CD14-positive monocyte (primary cell): ENCODE measurements around the gene DDX5. TPM values are rescaled to one million over a fixed set of nuclear protein-coding genes. Genes with fewer than 3 reads are reported as not detected.

Experiments
- DNase-seq, 3 donors: peaks; one replicate each; pipeline ENCODE4 v3.0.0-alpha.2; 2011 to 2022
- H2AFZ ChIP-seq: 2 replicates; pipeline ENCODE4 v1.6.0; 2012; ENCODE audit warnings: mild to moderate bottlenecking, low read depth, low read length, inconsistent platforms; ENCODE audit not compliant: insufficient read depth, poor library complexity, severe bottlenecking
- H3K27ac ChIP-seq, 2 donors: 1 replicate in 1 of 2; 2 replicates in 1 of 2; pipeline ENCODE4 v1.5.1; 2012 to 2013; ENCODE audit warnings: low read length in 2 of 2, control low read depth in 1 of 2, inconsistent platforms in 1 of 2, low read depth in 1 of 2, mild to moderate bottlenecking in 1 of 2
- H3K27me3 ChIP-seq, 2 donors: one replicate each; pipeline versions ENCODE4 v1.6.0 to v1.6.1; 2011 to 2013; ENCODE audit warnings: low read length in 2 of 2; ENCODE audit not compliant: control insufficient read depth in 2 of 2, insufficient read depth in 2 of 2
- H3K36me3 ChIP-seq, 2 donors: replicated peaks in 1 of 2; 1 replicate in 1 of 2; 2 replicates in 1 of 2; pipeline versions ENCODE4 v1.5.1 to v1.6.1; 2012 to 2013; ENCODE audit warnings: low read length in 2 of 2, control low read depth in 1 of 2, inconsistent platforms in 1 of 2, mild to moderate bottlenecking in 1 of 2; ENCODE audit not compliant: insufficient read depth in 2 of 2, control insufficient read depth in 1 of 2
- H3K4me1 ChIP-seq, 2 donors: 1 replicate in 1 of 2; 2 replicates in 1 of 2; pipeline versions ENCODE4 v1.5.1 to v1.6.1; 2012 to 2013; ENCODE audit warnings: low read length in 2 of 2, control low read depth in 1 of 2, inconsistent platforms in 1 of 2, mild to moderate bottlenecking in 1 of 2, moderate library complexity in 1 of 2; ENCODE audit not compliant: insufficient read depth in 2 of 2, control insufficient read depth in 1 of 2
- H3K4me2 ChIP-seq: replicated peaks from 2 replicates; pipeline ENCODE3; 2012; ENCODE audit warnings: low read length, moderate library complexity, mild to moderate bottlenecking; ENCODE audit not compliant: poor library complexity, severe bottlenecking; ENCODE audit errors: extremely low read depth
- H3K4me3 ChIP-seq, 3 experiments: fragments of 200-600 bp in 1 of 3; sonication (generic) in 1 of 3; replicated peaks in 1 of 3; 1 replicate in 2 of 3; 2 replicates in 1 of 3; pipeline ENCODE4 v1.5.1; 2011 to 2013; ENCODE audit warnings: low read length in 3 of 3, mild to moderate bottlenecking in 3 of 3, control low read depth in 2 of 3, low read depth in 2 of 3, inconsistent platforms in 1 of 3, moderate library complexity in 1 of 3
- H3K79me2 ChIP-seq: 2 replicates; pipeline ENCODE4 v1.6.0; 2012; ENCODE audit warnings: mild to moderate bottlenecking, control low read depth, inconsistent platforms, low read length, moderate library complexity; ENCODE audit not compliant: insufficient read depth
- H3K9ac ChIP-seq: 2 replicates; pipeline ENCODE4 v1.6.0; 2017; ENCODE audit warnings: low read length, mild to moderate bottlenecking; ENCODE audit not compliant: insufficient read depth, poor library complexity, severe bottlenecking
- H3K9me3 ChIP-seq, 2 donors: replicated peaks in 1 of 2; 1 replicate in 1 of 2; 2 replicates in 1 of 2; pipeline versions ENCODE4 v1.5.1 to v1.6.1; 2012 to 2013; ENCODE audit warnings: low read length in 2 of 2, control low read depth in 1 of 2; ENCODE audit not compliant: control insufficient read depth in 1 of 2, insufficient read depth in 1 of 2
- H4K20me1 ChIP-seq: 2 replicates; pipeline ENCODE4 v1.6.0; 2012; ENCODE audit warnings: mild to moderate bottlenecking, low read length, control low read depth, moderate library complexity; ENCODE audit not compliant: insufficient read depth
- H3K27ac Mint-ChIP-seq, 7 donors: one replicate each; pipeline ENCODE4 v1.8.0; 2020; ENCODE audit warnings: mild to moderate bottlenecking in 7 of 7, mixed read lengths in 7 of 7, moderate library complexity in 6 of 7, inconsistent platforms in 2 of 7
- H3K27me3 Mint-ChIP-seq, 3 donors: one replicate each; pipeline ENCODE4 v1.8.0; 2021 to 2022; ENCODE audit warnings: low read depth in 3 of 3, mild to moderate bottlenecking in 3 of 3, mixed read lengths in 3 of 3, moderate library complexity in 3 of 3, inconsistent platforms in 1 of 3
- H3K36me3 Mint-ChIP-seq, 2 donors: one replicate each; pipeline ENCODE4 v1.8.0; 2020; ENCODE audit warnings: mixed read lengths in 2 of 2, inconsistent platforms in 1 of 2, mild to moderate bottlenecking in 1 of 2
- H3K4me1 Mint-ChIP-seq: one replicate; pipeline ENCODE4 v1.8.0; 2020; ENCODE audit warnings: mild to moderate bottlenecking, mixed read lengths
- H3K4me3 Mint-ChIP-seq, 2 donors: one replicate each; pipeline ENCODE4 v1.8.0; 2020; ENCODE audit warnings: mild to moderate bottlenecking in 2 of 2, mixed read lengths in 2 of 2, moderate library complexity in 1 of 2
- H3K9me3 Mint-ChIP-seq, 7 donors: one replicate each; pipeline ENCODE4 v1.8.0; 2020 to 2022; ENCODE audit warnings: mixed read lengths in 7 of 7, mild to moderate bottlenecking in 6 of 7, moderate library complexity in 6 of 7, inconsistent platforms in 2 of 7
- WGBS: methylation state at CpG from one replicate; pipeline ENCODE4 v1.1.5; 2013; ENCODE audit warnings: missing lambda C conversion rate; ENCODE audit not compliant: insufficient coverage; 5-methylcytosine and 5-hydroxymethylcytosine counted together
- intact Hi-C, 2 donors: fragments of 100-400 bp; cut with micrococcal nuclease; formaldehyde crosslinking; loops; one replicate each; pipeline versions ENCODE4 v1.15.0 to v1.15.1; 2023
- polyA plus RNA-seq, 3 donors: library from polyadenylated mRNA; depleted of rRNA in 1 of 3; unstranded in 2 of 3; stranded (reverse) in 1 of 3; fragments of 300-500 nt in 2 of 3; fragments of >200 nt in 1 of 3; fragmentation: Illumina TruSeq in 2 of 3; gene quantifications; 1 replicate in 2 of 3; 2 replicates in 1 of 3; pipeline ENCODE4 v1.2.3, GENCODE V29; 2012 to 2021
- TF ChIP-seq, protein P1 (sequence below): fragments of 200-600 bp; IDR thresholded peaks from one replicate; pipeline ENCODE4 v1.8.0; 2022; ENCODE audit warnings: antibody characterized with exemption, mild to moderate bottlenecking

Gene DDX5
- polyA plus RNA-seq, 3 donors, result 642 to 2,061 (median 777) TPM

DNA sequence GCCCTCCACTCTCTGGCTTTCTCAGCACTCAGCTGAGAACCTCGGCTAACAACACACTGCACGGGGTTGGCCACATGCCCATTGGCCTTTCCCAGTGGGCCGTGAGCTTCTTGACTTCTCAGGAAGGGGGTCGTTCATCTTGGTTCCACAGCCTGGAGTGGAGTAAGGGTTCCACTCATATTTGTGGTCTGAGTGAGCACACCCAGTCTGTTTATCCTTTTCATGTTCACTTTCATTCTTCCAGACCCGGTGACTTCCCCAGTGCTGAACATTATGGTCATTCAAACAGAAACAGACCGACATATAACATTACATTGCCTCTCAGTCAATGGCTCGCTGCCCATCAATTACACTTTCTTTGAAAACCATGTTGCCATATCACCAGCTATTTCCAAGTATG is 48.9 kb downstream of the DDX5 start:
- TF ChIP-seq, protein P1, sequence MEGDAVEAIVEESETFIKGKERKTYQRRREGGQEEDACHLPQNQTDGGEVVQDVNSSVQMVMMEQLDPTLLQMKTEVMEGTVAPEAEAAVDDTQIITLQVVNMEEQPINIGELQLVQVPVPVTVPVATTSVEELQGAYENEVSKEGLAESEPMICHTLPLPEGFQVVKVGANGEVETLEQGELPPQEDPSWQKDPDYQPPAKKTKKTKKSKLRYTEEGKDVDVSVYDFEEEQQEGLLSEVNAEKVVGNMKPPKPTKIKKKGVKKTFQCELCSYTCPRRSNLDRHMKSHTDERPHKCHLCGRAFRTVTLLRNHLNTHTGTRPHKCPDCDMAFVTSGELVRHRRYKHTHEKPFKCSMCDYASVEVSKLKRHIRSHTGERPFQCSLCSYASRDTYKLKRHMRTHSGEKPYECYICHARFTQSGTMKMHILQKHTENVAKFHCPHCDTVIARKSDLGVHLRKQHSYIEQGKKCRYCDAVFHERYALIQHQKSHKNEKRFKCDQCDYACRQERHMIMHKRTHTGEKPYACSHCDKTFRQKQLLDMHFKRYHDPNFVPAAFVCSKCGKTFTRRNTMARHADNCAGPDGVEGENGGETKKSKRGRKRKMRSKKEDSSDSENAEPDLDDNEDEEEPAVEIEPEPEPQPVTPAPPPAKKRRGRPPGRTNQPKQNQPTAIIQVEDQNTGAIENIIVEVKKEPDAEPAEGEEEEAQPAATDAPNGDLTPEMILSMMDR, result no peak
- DNase-seq, result no peak
- no peak overlapping the region for H3K4me2 ChIP-seq
- H4K20me1 ChIP-seq, result no peaks in the 10 kb centered on the region
- no peak overlapping the region for H3K9ac ChIP-seq
- WGBS, result 75% methylated on average over 2 of the region's 7 CpGs
- H3K27me3 ChIP-seq, result no peaks in the 10 kb centered on the region
- H3K27ac Mint-ChIP-seq, result peak overlapping the region; percentile 36 to 93 (median 82)
- H2AFZ ChIP-seq, result no peak overlapping the region
- H3K27ac ChIP-seq, result peak overlapping the region; percentile 63 to 80
- intact Hi-C loops, result loop anchor here (5.0 kb wide), 1 partner anchor 35 kb away; no protein-coding TSS in a partner anchor
- peaks cover 53% of the 10 kb centered on the region for H3K4me1 Mint-ChIP-seq
- no peak overlapping the region for H3K4me3 ChIP-seq
- H3K36me3 Mint-ChIP-seq, result peaks cover 59 to 77% of the 10 kb centered on the region in 2 donors
- no peaks in the 10 kb centered on the region for H3K9me3 ChIP-seq
- H3K27me3 Mint-ChIP-seq, result no peaks in the 10 kb centered on the region
- peaks cover 72% of the 10 kb centered on the region for H3K79me2 ChIP-seq
- H3K36me3 ChIP-seq, result peaks cover 46 to 74% of the 10 kb centered on the region in 2 donors
- H3K4me3 Mint-ChIP-seq, result no peak overlapping the region
- H3K9me3 Mint-ChIP-seq, result peaks cover 0 to 4% (median 0%) of the 10 kb centered on the region in 7 donors
- H3K4me1 ChIP-seq, result peaks cover 56 to 65% of the 10 kb centered on the region in 2 donors

DNA sequence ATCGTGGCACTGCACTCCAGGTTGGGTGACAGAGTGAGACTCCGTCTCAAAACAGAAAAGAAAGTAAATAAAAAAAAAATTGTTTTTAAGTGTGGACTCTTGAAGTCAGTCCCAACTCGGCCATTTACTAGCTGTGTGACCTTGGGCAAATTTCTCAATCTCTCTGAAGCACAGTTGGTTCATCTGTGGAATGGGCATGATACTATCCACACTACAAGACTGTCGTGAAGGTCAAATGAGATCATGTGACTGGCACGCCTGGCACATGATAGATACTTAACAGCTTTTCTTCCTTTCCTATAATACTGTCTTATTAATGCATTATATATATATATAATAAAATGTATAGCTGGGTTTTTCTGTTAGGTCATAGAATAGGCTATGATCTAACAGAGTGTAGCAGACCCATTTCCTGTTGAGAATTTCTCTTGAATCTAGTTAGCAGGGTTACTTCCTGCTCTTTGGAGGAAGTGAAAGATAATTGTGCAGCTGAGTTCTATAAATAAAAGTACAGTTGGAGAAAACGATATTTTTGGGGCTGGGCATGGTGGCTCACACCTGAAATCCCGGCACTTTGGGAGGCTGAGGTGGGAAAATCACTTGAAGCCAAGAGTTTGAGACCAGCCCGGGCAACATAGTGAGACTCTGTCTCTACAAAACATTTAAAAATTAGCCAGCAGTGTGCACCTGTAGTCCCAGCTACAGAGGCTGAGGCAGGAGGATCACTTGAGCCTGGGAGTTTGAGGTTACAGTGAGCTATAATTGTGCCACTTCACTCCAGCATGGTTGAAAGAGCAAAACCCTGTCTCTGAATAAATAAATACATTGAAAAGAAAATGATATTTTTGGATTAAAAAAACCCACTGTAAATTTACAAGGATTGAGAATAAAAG is 49.9 kb downstream of the DDX5 start:
- H3K27ac Mint-ChIP-seq, result peak overlapping the region; percentile 86 to 93 (median 91)

More for the DNA sequence above, 49.9 kb downstream of the DDX5 start:
- H3K9ac ChIP-seq, result peak overlapping the region; percentile 27
- intact Hi-C loops, result loop anchor here (5.0 kb wide), 1 partner anchor 34 kb away; no protein-coding TSS in a partner anchor
- H3K36me3 ChIP-seq, result peaks cover 37 to 65% of the 10 kb centered on the region in 2 donors
- H3K27me3 ChIP-seq, result no peaks in the 10 kb centered on the region
- peak; percentile 59 to 83 (median 81) for DNase-seq
- peak overlapping the region; percentile 63 to 80 for H3K27ac ChIP-seq
- WGBS, result 33% methylated on average over 3 of the region's 8 CpGs
- H3K9me3 ChIP-seq, result no peaks in the 10 kb centered on the region
- TF ChIP-seq, protein P1, result no peak
- H4K20me1 ChIP-seq, result no peaks in the 10 kb centered on the region
- peaks cover 57 to 75% of the 10 kb centered on the region in 2 donors for H3K36me3 Mint-ChIP-seq
- H3K4me3 ChIP-seq, result peak overlapping the region in 1 of 3 experiments; percentile 52
- peaks cover 65 to 73% of the 10 kb centered on the region in 2 donors for H3K4me1 ChIP-seq
- H3K9me3 Mint-ChIP-seq, result peaks cover 0 to 4% (median 0%) of the 10 kb centered on the region in 7 donors
- peaks cover 61% of the 10 kb centered on the region for H3K4me1 Mint-ChIP-seq
- H3K4me3 Mint-ChIP-seq, result peak overlapping the region in 1 of 2 donors; percentile 51
- no peak overlapping the region for H2AFZ ChIP-seq
- H3K4me2 ChIP-seq, result peak overlapping the region; percentile 22
- H3K27me3 Mint-ChIP-seq, result peaks cover 0 to 4% (median 2%) of the 10 kb centered on the region in 3 donors
- H3K79me2 ChIP-seq, result peaks cover 81% of the 10 kb centered on the region
